Liver (tissue), 3 donors: ENCODE measurements around the gene P3H4.

ENCODE experiments used
- EGR1 ChIP-seq, 2 donors: IDR thresholded peaks; 2 replicates each; pipeline ENCODE4 v1.6.1; 2016 to 2018; ENCODE audit warnings: antibody characterized with exemption in 2 of 2, low read depth in 2 of 2
- GABPA ChIP-seq, 2 donors: IDR thresholded peaks in 1 of 2; conservative IDR thresholded peaks in 1 of 2; 2 replicates each; pipeline ENCODE4 v1.6.1; 2016; ENCODE audit warnings: antibody characterized with exemption in 2 of 2, mild to moderate bottlenecking in 1 of 2, moderate library complexity in 1 of 2
- JUND ChIP-seq, 2 donors: IDR thresholded peaks; 2 replicates each; pipeline ENCODE4 v1.6.1; 2016; ENCODE audit warnings: antibody characterized with exemption in 2 of 2
- RXRA ChIP-seq, 2 donors: IDR thresholded peaks; 2 replicates each; pipeline ENCODE4 v1.6.1; 2017 to 2018; ENCODE audit warnings: antibody characterized with exemption in 2 of 2, mild to moderate bottlenecking in 1 of 2
- YY1 ChIP-seq: IDR thresholded peaks from 2 replicates; pipeline ENCODE4 v1.6.1; 2016; ENCODE audit warnings: antibody characterized with exemption, mild to moderate bottlenecking
- TF ChIP-seq, protein P1 (sequence below): fragments of 150-350 bp; IDR thresholded peaks from 2 replicates; pipeline ENCODE4 v1.5.1; 2017; ENCODE audit warnings: improper control_type of control experiment, low read depth, low read length; ENCODE audit not compliant: missing input control
- TF ChIP-seq, protein P2 (sequence below): IDR thresholded peaks from 2 replicates; pipeline ENCODE4 v1.6.1; 2016; ENCODE audit warnings: antibody characterized with exemption
- TF ChIP-seq, protein P3 (sequence below): IDR thresholded peaks from 2 replicates; pipeline ENCODE4 v1.6.1; 2016; ENCODE audit warnings: antibody characterized with exemption
- TF ChIP-seq, protein P4 (sequence below): IDR thresholded peaks from 2 replicates; pipeline ENCODE4 v1.6.1; 2016; ENCODE audit warnings: antibody characterized with exemption
- donor health status: healthy.
- donor health status: healthy.

DNA sequence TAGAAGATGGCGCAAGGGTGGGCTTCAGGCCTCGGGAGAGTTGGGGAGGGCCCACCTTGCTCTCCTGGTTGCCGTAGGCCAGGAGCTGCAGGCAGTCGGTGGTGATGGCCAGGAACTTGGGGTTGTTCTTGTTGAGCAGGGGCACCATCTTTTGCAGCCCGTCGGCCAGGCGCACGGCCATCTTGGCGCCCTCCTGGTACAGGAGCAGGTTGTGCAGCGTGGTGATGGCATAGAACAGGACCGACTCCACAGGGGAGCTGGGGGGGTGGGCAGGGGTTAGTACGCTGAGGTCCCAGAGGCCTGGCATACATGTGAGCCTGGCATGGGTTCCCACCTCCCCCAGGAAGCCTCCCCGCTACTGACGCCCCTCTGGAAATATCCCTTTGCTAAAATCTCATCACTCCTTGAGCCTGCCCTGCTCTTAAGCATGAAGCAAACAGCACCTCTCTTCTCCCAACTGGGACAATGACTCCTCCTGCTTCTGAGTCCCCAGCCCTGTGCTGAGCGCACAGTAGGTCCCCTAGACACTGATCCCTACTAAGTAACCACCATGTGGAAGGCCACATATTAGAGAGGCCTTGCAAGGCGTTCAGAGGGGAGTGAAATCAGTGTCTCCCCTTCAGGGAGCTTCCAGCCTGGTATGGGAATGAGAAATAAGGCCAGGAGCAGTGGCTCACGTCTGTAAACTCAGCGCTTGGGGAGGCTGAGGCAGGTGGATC lies 44.3 kb downstream of the P3H4 start:
- TF ChIP-seq, protein P1, sequence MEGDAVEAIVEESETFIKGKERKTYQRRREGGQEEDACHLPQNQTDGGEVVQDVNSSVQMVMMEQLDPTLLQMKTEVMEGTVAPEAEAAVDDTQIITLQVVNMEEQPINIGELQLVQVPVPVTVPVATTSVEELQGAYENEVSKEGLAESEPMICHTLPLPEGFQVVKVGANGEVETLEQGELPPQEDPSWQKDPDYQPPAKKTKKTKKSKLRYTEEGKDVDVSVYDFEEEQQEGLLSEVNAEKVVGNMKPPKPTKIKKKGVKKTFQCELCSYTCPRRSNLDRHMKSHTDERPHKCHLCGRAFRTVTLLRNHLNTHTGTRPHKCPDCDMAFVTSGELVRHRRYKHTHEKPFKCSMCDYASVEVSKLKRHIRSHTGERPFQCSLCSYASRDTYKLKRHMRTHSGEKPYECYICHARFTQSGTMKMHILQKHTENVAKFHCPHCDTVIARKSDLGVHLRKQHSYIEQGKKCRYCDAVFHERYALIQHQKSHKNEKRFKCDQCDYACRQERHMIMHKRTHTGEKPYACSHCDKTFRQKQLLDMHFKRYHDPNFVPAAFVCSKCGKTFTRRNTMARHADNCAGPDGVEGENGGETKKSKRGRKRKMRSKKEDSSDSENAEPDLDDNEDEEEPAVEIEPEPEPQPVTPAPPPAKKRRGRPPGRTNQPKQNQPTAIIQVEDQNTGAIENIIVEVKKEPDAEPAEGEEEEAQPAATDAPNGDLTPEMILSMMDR: no peak
- TF ChIP-seq EGR1 (IDR thresholded peaks at IDR 0.05; ENCODE audit: low read depth in 2 of 2) (no peak), YY1 (no peak), GABPA (IDR thresholded peaks at IDR 0.05 in 1 of 2, conservative IDR thresholded peaks at IDR 0.05 in 1 of 2) (no peak), JUND (IDR thresholded peaks at IDR 0.05) (no peak), RXRA (IDR thresholded peaks at IDR 0.05) (no peak)
- TF ChIP-seq, protein P2, sequence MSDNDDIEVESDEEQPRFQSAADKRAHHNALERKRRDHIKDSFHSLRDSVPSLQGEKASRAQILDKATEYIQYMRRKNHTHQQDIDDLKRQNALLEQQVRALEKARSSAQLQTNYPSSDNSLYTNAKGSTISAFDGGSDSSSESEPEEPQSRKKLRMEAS: no peak
- TF ChIP-seq, protein P3, sequence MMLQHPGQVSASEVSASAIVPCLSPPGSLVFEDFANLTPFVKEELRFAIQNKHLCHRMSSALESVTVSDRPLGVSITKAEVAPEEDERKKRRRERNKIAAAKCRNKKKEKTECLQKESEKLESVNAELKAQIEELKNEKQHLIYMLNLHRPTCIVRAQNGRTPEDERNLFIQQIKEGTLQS: no peak
- TF ChIP-seq, protein P4, sequence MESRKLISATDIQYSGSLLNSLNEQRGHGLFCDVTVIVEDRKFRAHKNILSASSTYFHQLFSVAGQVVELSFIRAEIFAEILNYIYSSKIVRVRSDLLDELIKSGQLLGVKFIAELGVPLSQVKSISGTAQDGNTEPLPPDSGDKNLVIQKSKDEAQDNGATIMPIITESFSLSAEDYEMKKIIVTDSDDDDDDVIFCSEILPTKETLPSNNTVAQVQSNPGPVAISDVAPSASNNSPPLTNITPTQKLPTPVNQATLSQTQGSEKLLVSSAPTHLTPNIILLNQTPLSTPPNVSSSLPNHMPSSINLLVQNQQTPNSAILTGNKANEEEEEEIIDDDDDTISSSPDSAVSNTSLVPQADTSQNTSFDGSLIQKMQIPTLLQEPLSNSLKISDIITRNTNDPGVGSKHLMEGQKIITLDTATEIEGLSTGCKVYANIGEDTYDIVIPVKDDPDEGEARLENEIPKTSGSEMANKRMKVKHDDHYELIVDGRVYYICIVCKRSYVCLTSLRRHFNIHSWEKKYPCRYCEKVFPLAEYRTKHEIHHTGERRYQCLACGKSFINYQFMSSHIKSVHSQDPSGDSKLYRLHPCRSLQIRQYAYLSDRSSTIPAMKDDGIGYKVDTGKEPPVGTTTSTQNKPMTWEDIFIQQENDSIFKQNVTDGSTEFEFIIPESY: no peak
